Middle frontal gyrus (tissue), 1 donor: ENCODE measurements around the gene ABCB8.

Experiments
- DNase-seq: peaks from one replicate; pipeline ENCODE4 v3.0.0-alpha.2; 2015; ENCODE audit warnings: low spot score; ENCODE audit errors: extremely low spot score

ABCB8 gene

DNA sequence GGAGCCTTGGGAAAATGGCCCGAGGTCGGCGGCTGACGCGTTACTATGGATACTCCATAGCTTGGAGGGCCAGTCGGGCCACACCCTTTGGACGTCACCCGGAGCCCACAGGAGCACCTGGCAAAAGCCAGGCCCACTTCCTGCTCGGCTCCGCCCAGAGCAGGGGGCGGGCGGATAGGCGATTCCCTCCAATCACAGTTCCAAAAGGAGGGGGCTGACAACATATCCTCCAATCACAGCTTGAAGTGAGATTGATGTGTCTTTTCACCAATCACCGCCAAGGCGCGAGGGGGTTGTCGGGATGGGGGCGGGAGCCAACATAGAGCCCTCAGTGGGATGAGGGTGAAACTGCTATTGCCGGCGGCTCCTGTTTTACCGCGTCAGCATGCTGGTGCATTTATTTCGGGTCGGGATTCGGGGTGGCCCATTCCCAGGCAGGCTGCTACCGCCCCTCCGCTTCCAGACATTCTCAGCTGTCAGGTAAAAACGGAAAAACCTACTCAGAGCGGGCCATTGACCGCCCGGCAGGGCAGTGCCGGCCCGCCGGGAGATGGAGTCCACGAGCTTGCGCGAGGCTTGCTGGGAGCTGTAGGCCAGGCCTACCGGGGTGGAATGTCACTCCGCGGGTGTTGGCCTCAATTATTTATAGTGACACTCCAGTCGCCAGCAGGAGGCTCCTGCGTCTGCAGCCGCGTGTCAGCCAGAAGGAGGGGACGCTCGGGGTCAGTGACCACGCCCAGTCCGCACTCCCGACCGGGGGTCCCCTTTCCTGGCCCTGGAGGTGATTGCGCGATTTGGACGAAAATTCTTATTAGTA is at the start of gene ABCB8:
Gene ABCB8 (plus strand): TSS at position 320 of the 817 bp plus-strand sequence. CDS start 66 bp downstream, at position 386.
- peak; percentile 93 for DNase-seq

DNA sequence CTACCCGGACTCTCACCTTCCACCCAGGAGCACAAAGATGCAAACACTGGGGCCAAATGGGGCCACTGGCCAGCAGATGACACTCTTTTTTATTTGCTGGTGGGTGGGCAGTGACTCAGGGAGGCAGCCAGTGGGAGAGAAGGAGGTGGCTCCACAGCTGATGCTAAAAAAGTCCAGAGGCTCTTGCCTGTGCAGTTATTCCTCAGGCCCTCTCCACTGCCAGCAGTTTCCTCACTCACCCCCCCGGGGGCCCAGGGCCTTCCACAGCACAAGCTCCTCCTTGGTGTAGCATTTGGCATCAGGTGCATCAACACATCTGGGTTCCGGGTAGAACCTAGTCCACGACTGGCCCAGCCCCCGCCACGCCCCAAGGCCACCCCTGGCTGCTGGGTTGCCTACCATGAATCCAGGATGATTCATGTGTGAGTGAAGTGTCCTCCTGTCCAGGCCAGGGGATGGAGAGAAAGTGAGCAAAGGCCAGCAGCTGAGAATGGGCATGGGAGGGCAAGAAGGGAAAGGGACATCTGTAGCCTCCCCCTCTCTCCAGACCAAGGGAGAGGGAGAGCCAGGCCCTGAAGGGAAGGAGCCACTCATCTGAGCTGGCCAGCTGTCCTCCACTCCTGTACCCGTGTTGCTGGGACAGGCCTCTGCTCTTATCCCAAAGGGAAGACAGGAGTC is 48.4 kb upstream of the ABCB8 start:
- DNase-seq = no peak

DNA sequence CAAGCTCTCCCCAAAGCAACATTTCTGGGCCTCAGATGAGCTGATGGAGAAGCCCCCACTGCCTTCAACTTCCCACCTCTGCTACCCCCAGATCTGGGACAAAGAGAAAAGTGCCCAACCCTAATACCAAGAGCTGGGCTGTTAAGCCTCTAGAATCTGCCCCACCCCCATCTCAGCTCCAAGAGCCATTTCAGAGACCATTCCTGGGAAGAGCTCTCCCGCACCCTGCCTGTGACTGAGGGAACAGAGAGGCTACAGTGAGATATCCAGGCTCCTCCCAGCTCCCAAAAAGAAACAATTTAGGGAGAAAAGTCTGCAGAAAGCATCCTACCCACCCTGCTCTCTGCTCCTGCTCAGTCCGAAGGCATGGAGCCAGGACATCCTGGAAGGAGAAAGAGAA is 47.6 kb upstream of the ABCB8 start:
- DNase-seq = no peak

DNA sequence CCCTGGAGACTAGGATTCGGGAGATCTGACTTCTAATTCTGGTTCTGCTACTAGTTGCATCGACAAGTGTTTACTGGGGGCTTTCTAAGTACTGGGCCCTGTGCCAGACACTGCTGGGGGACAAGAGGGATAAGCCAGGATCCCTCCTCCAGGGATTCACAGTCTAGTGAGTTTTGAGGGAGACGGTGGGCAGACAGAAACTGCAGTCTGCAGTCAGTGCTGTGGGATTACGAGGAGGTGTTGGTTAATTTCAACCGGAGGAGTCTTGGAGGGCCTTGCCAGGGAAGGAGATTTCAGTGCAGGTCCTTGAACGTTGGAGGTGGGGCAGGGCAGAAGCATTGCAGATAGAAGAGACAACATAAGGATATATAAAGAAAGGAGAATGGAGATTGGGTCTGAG is 46.6 kb upstream of the ABCB8 start:
- no peak for DNase-seq

DNA sequence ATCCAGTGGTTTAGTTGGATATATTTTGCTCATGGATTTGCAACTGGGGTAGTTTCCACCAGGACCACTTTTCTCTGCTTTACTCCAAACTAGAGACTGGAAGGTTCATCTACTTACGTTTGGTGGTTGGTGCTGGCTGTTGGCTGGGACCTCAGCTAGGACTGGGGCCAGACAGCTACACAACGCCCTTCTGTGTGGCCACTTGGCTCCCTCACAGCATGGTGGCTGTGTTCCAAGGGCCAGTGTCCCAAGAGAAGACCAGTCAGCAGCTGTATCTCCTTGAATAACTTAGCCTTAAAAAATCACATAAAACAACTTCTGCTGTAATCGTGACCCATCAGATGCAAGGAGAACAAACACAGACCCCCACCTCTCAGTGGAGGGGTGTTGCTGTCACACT is 45.9 kb upstream of the ABCB8 start:
- peak; percentile 67 for DNase-seq

DNA sequence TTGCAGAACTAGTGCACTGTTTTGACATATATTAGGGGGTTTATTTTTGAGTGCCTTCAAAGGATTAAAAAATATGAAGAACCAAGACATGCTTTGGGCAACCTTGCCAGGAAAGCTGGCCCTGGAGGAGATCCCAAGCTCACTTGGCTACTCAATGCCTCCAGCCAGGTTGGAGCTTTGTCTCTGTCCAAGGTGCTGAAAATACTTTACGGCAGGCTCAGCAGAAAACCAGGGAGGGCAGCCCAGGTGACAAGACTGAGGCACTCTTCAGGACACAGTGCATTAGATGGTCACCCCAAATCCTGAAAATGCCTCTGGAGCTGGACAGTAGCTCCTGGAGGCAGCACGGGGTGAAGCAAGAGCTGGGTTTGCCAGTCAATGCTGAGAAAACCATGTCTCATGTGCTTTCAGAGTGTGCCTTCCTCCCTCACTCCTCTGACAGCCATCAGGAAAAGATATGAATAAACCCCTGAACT is 44.3 kb upstream of the ABCB8 start:
- DNase-seq = no peak

DNA sequence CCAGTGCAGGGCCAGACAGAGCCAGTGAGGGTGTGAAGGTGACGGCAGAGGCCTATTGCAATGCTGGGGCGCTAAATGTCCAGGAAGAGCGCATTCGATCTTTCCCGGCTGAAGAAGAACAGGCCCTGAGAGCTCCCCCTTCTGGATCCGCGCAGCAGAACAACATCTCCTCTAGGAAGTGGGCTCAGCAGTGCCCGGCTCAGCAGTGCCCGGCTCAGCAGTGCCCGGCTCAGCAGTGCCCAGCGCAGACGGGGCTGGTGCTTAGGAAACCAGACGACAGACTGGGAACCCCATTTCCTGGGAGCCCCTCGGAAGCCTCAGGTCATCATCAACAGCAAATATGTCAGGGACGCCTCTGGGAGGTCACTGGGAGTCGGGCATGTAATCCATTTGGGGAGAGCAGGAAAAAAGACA is 42.1 kb upstream of the ABCB8 start:
- no peak for DNase-seq

DNA sequence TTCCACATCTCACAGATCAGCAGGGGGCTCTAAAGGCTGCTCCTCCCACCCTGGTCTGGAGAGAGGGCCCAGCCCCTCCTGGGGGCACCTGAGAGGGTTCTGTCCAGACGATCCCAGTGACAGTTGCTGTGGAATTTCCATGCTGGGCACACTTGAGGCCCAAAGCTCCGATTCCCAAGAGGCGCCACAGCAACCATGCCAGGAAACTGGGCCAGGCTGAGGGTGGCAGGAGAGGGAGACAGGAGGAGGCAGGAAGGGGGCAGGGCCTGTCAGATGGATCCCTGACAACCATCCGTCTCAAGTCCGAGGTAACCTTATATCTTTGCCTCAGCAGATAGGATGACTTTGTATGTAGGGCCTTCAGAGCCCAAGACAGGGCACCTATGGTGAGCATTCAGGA is 41.7 kb upstream of the ABCB8 start:
- DNase-seq = no peak

DNA sequence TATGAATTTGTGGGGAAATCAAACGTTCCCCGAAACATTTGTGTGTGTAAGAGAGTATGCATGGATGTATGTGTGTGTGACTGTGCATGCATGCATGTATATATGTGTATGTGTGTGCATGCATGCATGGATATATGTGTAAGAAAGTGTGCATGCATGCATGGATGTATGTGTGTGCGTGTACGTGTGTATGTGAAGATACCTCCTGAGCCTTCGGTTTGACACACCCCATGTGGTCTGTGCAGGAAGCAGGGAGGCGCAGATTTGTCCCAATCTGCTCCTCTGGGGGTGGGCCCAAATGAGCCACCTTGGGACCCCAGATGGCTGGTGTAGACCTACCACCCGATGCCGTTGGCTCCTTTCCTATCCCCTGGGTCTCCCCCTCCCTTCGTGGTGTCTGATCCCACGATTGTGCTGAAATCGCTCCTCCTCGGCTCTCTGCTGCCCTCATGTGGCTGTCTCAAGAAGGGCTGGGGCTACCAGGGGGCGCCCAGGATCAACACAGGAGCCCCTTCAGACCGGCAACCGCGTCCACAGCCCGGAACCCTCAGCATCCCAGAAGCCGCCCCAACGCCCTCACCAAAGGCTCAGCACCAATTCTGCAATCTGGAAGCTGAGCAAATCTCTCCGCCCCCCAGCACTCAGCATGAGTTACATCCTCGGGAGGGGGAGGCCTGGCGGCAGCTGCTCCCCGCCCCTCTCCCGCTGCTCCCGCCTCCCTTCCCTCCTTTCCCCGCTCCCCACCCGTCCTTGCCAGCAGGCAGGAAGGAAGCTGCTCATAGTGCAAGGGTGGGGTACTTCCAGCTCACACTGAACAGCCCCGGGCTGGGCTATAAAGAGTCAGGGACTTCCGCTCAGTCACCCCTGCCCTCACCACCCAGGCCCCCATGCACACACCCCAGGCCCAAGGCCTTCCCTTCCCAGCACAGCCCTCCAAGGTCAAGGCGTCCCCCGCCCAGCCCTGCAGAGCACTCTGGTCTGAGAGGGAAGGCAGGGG is 39.7 kb upstream of the ABCB8 start:
- no peak for DNase-seq

DNA sequence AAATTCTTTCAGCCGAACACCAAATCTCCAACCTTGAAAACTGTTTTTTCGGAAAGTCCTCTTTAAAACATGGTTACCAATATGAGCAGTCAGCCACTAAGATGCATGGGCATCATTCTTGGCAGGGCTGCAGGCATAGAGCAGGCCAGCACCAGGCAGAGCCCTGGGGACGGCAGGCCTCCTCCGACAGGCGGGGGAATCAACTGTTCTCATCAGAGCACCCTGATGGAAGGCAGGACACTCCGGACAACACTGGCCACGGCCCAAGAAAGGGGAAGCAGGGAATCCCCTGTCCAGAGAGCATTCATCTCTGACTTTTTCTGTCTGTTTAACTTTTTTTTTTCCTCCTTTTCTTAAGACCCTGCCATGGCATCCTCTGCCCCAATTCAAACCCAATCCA is 38.8 kb upstream of the ABCB8 start:
- DNase-seq = no peak

DNA sequence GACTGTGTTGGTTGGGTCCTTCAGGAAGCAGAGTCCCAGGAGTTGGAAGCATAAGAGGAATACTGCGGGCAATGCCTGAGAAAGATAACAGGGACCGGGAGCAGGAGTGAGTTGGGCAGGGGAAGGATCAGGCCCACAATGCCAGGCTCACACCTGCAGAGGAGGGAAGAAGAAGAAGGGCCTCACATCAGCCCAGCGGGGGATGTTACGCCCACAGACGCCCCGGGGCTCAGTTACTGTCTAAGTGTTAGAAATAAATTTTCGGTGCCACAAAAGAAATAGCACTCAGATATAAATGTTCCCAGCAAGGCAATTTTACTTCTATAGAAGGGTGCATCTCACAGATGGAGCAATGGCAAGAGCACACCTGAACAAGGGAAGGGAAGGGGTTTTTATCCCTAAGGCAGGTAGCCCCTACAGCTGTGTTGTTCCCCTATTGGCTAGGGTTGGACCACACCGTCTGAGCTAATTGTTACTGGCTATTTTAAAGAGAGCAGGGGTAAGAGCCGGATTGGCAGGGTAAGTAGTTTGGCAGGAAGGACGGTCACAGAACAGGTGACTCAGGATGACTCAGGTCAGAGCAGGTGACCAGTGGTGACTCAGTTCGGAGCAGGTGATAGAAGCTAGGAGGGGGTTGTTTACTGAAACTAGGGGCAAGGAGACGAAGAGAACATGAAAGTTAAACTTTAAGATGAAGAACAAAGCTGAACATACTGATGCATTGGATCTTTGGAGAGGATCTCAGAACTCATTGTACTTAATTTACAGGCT is 37.6 kb upstream of the ABCB8 start, which contains the start of gene NOS3:
Gene NOS3 (plus strand): TSS at position 602 of the 771 bp plus-strand sequence. CDS start 2,787 bp downstream, outside the sequence.
- no peak for DNase-seq

DNA sequence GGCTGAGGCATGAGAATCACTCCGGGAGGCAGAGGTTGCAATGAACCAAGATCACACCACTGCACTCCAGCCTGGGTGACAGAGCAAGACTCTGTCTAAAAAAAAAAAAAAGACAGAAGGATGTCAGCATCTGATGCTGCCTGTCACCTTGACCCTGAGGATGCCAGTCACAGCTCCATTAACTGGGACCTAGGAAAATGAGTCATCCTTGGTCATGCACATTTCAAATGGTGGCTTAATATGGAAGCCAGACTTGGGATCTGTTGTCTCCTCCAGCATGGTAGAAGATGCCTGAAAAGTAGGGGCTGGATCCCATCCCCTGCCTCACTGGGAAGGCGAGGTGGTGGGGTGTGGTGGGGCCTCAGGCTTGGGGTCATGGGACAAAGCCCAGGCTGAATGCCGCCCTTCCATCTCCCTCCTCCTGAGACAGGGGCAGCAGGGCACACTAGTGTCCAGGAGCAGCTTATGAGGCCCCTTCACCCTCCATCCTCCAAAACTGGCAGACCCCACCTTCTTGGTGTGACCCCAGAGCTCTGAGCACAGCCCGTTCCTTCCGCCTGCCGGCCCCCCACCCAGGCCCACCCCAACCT is 36.1 kb upstream of the ABCB8 start:
- DNase-seq = no peak

DNA sequence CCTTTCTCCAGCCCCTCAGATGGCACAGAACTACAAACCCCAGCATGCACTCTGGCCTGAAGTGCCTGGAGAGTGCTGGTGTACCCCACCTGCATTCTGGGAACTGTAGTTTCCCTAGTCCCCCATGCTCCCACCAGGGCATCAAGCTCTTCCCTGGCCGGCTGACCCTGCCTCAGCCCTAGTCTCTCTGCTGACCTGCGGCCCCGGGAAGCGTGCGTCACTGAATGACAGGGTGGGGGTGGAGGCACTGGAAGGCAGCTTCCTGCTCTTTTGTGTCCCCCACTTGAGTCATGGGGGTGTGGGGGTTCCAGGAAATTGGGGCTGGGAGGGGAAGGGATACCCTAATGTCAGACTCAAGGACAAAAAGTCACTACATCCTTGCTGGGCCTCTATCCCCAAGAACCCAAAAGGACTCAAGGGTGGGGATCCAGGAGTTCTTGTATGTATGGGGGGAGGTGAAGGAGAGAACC is 35.4 kb upstream of the ABCB8 start:
- DNase-seq = no peak

DNA sequence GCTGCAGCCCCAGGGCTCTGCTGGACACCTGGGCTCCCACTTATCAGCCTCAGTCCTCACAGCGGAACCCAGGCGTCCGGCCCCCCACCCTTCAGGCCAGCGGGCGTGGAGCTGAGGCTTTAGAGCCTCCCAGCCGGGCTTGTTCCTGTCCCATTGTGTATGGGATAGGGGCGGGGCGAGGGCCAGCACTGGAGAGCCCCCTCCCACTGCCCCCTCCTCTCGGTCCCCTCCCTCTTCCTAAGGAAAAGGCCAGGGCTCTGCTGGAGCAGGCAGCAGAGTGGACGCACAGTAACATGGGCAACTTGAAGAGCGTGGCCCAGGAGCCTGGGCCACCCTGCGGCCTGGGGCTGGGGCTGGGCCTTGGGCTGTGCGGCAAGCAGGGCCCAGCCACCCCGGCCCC is 34.7 kb upstream of the ABCB8 start:
- no peak for DNase-seq

DNA sequence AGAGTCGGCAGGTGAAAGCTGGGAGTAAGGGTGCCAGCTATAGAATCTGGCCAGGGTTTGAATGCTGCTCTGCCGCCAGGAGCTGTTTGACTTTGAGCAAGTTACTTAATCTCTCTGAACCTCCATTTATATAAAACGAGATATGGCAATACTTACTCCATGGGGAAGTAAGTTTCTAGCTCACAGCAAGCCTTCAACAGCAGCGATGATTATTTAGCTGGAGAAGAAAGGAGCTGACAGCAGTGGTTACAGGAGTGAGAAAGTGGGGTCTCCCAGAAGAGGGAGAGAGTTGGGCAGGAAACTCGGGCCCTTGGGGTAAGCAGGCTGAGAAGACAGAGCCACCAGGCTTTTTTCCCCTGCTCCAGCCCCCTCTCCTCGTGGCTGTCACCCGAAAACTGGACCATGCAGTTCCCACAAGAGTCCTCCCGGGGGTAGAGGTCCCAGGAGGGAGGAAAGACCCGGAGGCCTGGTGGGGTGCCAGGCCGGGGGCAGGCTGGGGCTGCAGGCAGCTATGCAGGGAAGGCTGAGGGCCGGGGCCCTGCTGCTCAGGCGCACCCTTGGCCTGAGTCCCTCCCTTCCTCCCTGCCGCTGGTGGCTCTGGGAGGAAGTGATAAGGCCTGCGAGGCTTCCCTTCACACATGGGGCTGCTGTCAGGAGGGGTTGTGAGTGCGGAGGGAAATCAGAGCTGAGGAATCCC is 34.0 kb upstream of the ABCB8 start:
- no peak for DNase-seq

DNA sequence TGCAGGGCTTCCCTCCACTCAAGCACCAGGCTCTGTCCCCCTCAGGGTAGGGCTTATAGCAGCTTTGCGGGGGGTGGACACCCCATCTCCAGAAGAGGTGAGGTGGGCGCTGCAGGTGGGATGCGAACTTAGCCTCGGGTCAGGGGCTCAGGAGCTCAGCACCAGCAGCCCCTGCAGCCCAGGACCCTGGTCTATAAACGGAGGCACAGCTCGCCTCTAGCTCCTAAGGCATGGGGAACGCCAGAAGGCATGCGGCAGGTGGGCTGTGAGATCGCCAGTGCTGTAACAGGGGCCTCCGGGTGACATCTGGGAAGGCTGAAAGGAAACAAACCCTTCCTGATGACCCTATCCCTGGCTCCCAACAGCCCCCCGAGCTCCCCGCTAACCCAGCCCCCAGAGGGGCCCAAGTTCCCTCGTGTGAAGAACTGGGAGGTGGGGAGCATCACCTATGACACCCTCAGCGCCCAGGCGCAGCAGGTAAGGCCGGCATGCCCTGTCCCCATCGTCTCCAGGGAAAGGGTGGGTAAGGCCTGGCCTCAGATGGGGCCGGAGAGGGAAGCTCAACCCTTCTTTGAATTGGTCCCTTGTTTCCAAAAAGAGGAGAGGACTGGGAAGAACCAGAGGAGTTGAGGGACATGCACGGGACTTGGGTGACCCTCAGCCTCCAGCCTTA is 33.3 kb upstream of the ABCB8 start:
- DNase-seq = no peak

DNA sequence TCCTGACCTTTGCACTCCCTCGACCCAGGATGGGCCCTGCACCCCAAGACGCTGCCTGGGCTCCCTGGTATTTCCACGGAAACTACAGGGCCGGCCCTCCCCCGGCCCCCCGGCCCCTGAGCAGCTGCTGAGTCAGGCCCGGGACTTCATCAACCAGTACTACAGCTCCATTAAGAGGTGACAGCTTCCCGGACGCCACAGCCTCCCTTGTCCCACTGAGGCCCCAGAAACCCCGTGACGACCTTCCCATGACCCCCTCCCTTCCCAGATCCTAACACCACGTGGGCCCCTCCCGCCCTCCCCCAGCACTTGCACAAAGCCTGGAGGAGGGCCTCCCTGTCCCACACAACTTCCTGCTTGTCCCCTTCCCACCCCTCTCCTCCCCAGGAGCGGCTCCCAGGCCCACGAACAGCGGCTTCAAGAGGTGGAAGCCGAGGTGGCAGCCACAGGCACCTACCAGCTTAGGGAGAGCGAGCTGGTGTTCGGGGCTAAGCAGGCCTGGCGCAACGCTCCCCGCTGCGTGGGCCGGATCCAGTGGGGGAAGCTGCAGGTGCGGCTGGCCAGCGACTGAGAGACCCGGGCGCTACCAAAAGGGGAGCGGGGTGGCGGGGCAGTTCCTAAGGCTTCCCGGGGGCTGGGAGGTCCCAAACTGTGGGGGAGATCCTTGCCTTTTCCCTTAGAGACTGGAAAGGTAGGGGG is 31.7 kb upstream of the ABCB8 start:
- no peak for DNase-seq

DNA sequence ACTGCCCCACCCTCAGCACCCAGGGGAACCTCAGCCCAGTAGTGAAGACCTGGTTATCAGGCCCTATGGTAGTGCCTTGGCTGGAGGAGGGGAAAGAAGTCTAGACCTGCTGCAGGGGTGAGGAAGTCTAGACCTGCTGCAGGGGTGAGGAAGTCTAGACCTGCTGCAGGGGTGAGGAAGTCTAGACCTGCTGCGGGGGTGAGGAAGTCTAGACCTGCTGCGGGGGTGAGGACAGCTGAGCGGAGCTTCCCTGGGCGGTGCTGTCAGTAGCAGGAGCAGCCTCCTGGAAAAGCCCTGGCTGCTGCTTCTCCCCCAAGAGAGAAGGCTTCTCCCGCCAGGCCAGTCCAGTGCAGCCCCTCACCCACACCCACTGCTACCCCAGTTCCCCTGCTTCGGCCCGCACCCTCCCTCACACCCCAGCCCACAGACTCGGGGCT is 31.2 kb upstream of the ABCB8 start:
- DNase-seq = no peak
